ENCODE measurements around the gene VPS39. TPM values are rescaled to one million over a fixed set of nuclear protein-coding genes. Genes with fewer than 3 reads are reported as not detected.

VPS39 gene
- total and polyA plus RNA-seq, 2 of the 8 experiments (the other 6 are each of a cell fraction or from before 2014, with no cell fraction given) = 34.4 to 36.6 TPM

DNA sequence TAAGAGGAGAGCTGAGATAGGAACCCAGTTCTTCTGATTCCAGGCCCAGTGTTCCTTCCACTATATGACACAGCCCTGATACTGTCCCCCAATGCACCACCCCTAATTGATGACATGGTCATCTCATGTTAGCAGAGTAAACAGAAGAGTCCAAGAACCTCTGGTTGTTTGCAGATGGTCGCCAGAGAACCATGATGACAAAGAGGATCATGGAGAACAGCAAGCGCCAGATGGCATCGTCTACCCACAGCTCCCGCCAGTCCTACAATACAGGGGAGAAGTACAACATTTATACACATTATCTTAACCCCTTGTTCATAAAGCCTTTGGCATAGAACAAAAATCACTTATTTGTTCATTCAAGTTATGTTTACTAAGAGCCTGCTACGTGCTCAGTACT, 18.5 kb upstream of the VPS39 start (continued):
- TF ChIP-seq, protein P1, sequence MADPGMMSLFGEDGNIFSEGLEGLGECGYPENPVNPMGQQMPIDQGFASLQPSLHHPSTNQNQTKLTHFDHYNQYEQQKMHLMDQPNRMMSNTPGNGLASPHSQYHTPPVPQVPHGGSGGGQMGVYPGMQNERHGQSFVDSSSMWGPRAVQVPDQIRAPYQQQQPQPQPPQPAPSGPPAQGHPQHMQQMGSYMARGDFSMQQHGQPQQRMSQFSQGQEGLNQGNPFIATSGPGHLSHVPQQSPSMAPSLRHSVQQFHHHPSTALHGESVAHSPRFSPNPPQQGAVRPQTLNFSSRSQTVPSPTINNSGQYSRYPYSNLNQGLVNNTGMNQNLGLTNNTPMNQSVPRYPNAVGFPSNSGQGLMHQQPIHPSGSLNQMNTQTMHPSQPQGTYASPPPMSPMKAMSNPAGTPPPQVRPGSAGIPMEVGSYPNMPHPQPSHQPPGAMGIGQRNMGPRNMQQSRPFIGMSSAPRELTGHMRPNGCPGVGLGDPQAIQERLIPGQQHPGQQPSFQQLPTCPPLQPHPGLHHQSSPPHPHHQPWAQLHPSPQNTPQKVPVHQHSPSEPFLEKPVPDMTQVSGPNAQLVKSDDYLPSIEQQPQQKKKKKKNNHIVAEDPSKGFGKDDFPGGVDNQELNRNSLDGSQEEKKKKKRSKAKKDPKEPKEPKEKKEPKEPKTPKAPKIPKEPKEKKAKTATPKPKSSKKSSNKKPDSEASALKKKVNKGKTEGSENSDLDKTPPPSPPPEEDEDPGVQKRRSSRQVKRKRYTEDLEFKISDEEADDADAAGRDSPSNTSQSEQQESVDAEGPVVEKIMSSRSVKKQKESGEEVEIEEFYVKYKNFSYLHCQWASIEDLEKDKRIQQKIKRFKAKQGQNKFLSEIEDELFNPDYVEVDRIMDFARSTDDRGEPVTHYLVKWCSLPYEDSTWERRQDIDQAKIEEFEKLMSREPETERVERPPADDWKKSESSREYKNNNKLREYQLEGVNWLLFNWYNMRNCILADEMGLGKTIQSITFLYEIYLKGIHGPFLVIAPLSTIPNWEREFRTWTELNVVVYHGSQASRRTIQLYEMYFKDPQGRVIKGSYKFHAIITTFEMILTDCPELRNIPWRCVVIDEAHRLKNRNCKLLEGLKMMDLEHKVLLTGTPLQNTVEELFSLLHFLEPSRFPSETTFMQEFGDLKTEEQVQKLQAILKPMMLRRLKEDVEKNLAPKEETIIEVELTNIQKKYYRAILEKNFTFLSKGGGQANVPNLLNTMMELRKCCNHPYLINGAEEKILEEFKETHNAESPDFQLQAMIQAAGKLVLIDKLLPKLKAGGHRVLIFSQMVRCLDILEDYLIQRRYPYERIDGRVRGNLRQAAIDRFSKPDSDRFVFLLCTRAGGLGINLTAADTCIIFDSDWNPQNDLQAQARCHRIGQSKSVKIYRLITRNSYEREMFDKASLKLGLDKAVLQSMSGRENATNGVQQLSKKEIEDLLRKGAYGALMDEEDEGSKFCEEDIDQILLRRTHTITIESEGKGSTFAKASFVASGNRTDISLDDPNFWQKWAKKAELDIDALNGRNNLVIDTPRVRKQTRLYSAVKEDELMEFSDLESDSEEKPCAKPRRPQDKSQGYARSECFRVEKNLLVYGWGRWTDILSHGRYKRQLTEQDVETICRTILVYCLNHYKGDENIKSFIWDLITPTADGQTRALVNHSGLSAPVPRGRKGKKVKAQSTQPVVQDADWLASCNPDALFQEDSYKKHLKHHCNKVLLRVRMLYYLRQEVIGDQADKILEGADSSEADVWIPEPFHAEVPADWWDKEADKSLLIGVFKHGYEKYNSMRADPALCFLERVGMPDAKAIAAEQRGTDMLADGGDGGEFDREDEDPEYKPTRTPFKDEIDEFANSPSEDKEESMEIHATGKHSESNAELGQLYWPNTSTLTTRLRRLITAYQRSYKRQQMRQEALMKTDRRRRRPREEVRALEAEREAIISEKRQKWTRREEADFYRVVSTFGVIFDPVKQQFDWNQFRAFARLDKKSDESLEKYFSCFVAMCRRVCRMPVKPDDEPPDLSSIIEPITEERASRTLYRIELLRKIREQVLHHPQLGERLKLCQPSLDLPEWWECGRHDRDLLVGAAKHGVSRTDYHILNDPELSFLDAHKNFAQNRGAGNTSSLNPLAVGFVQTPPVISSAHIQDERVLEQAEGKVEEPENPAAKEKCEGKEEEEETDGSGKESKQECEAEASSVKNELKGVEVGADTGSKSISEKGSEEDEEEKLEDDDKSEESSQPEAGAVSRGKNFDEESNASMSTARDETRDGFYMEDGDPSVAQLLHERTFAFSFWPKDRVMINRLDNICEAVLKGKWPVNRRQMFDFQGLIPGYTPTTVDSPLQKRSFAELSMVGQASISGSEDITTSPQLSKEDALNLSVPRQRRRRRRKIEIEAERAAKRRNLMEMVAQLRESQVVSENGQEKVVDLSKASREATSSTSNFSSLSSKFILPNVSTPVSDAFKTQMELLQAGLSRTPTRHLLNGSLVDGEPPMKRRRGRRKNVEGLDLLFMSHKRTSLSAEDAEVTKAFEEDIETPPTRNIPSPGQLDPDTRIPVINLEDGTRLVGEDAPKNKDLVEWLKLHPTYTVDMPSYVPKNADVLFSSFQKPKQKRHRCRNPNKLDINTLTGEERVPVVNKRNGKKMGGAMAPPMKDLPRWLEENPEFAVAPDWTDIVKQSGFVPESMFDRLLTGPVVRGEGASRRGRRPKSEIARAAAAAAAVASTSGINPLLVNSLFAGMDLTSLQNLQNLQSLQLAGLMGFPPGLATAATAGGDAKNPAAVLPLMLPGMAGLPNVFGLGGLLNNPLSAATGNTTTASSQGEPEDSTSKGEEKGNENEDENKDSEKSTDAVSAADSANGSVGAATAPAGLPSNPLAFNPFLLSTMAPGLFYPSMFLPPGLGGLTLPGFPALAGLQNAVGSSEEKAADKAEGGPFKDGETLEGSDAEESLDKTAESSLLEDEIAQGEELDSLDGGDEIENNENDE (IDR thresholded peaks at IDR 0.05; ENCODE audit: insufficient replicate concordance, low read length) = no peak
- TF ChIP-seq SP2 (IDR thresholded peaks at IDR 0.05; ENCODE audit: low read length) (no peak), JUND (IDR thresholded peaks at IDR 0.05; ENCODE audit: low read length) (no peak), POU5F1 (IDR thresholded peaks at IDR 0.05; ENCODE audit: low read depth, low read length) (no peak)
